NCI-H748 (cell line): ENCODE results near the gene ZNF432.

Experiments
- DNase-seq: peaks from one replicate; lab custom pipeline; 2025; ENCODE audit not compliant: unreplicated experiment; lab: John Stamatoyannopoulos, UW

Gene ZNF432

DNA sequence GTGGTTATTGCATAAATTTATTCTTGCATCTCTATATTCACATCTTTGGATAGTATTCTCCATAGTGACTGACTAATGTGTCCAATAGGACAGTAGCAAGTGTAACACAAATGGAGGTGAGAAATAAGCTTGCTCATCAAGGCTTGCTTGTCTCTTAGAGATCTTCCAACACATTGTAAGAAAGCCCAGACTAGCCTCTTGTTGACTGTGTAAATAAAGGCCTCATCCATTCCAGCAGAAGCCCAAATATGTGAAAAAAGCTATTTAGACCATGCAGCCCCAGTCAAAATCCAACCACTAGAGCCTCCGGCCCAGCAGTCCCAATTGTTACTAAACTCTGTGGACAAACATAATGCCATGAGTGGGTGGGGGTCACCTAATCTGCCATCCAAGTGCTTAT, 38.0 kb downstream of the ZNF432 start:
- no peak for DNase-seq

DNA sequence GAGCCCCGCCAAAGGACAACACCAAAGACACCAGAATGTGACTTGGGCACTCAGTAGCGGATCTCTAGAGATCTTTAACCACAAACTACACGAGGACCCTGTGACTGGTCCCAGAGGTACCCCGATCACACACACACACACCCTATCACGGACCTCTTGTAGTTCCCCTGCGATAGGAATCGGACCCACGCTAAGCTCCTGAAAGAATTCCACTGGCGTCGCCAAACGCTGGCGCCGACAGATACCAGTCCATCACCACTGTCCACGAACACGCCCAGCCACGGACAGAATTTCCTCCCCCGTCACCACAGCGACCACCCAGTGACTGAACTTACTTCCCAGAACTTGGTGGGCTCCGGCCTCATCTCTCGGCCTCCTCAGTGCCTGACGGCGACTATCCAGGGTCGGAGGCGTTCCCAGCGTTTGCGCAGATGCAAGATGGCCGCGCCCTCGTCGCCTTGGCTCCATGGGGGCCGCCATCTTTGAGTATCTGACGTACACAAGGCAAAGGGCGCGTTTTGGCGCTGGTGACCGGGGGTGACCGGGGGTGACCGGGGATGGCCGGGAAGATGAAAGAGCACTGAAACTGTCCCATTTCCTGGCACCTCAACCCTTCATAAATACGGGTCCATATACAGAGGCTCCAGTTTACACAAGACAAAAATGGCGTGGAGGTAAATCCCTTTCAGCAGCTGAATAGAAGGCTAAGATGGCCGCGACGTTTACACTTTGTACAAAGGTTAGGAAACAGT, 40.7 kb downstream of the ZNF432 start, which contains the start of gene ZNF615:
Gene ZNF615, minus strand, starts transcription at position 406 of the 752 bp plus-strand sequence. CDS start 4,500 bp downstream, outside the sequence.
- DNase-seq, result peak; percentile 94

DNA sequence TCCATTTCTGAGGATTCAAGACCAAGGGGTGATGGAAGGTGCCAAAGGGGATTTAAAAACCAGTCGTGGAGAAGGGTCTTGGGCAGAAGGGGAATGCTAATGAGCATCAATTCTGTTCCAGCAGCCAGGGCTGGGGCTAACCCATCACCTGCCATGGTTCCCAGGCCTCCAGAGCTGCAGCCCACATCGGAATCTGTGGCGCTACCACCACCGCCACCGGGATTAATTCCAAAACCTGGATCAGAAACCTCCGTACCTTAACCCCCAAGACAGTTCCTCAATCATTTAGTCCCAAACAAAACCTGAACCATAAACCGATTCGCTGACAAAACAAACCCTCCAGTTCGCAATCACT, 41.2 kb downstream of the ZNF432 start:
- DNase-seq, result peak; percentile 54

DNA sequence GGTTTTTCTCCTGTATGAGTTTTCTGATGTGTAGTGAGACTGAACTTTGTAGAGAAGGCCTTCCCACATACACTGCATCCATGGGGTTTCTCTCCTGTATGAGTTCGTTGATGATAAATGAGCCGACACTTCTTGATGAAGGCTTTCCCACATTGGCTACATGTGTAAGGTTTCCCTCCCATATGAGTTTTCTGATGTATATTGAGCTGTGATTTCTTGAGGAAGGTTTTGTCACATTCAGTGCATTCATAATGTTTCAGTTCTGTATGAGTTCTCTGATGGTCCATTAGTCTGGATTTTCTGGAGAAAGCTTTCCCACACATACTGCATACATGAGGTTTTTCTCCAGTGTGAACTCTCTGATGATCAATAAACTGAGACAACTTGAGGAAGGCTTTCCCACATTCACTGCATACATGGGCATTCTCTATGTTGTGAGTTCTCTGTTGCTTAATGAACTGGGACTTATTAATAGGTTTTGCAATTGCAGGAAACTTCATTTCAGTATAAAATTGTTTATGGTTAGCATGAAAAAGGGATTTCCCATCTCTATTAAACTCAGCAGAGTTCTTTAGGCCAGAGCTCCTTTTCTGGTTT, 54.5 kb downstream of the ZNF432 start:
- DNase-seq, result no peak

DNA sequence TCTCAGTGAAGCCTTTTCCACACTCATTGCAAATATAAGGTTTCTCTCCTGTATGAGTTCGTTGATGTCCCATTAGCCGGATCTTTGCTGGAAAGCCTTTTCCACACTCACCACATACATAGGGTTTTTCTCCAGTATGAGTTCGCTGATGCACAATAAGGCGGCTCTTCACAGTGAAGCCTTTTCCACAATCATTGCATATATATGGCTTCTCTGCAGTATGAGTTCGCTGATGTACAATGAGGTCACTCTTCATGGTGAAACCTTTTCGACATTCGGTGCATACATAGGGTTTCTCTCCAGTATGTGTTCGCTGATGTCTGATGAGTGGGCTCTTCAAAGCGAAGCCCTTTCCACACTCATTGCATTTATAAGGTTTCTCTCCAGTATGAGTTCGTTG, 55.2 kb downstream of the ZNF432 start:
- no peak for DNase-seq

DNA sequence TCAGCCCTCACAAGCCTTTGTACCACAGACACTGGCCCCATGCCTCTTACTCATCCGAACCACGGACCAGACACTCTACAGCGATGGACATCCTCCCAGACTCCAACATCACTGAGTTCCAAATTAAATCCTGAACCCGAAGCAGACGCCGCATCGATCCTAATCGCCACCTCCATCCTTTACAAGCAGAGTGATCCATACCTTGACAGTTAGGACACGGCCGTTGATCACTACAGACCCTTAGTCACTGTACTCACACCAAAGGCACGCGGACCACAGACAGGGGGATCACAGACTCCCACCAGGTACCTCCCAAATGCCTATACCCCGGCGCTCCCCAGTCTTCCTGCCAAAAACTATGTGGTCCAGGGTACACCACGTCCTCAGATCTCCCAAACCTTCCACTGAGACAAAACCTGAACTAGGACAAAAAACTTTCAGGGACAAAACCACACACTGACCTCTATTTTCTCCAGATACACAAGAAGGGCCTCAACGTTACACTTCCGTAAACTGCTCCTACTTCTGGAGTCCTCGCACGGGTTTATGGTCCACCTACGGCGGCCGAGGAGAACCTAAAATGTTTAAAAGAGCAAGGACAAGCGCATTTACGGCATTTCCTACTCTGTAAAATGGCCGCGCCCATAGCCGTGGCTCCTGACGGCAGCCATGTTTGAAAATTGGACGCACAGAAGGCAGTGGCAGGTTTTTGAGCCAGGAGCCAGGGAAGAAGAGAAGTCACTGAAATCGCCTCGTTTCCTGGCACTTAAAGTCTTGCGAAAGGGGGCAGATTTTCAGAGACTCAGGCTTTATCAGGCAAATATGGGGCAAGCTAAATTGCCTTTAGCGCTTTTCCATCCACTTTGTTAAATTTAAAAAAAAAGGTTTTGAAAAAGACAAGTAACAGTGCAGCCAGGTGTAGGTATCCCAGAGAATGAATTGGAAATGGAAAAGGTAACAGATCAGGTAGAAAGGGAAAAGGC, 62.0 kb downstream of the ZNF432 start, which contains the start of gene ZNF350:
Gene ZNF350, minus strand, starts transcription at position 532 of the 983 bp plus-strand sequence. CDS start 12,480 bp downstream, outside the sequence.
- peak; percentile 97 for DNase-seq

DNA sequence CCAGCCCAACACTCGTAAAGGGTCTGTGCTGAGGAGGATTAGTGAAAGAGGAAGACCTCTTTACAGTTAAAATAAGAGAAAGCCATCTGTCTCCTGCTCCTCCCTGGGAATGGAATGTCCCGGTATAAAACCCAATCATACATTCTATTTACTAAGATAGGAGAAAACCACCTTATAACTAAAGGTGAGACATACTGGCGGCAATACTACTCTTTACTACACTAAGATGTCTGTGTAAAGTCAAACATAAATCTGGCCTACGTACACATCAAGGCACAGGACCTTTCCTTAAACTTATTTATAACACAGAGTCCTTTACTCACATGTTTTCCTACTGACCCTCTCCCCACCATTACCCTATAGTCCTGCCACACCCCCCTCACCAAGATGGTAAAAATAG, 65.3 kb downstream of the ZNF432 start:
- no peak for DNase-seq
